T-helper 1 cell treated with Interleukin-12 subunit alpha and Interleukin-12 subunit beta and Interleukin-4 antibody, amounts not matched to agents 30 μg/mL and 1 μg/mL, for 36 hours (primary cell): ENCODE data around the gene PIK3AP1.

Experiments used
- H3K27ac Mint-ChIP-seq: one replicate; pipeline ENCODE4 v1.8.0; 2021; ENCODE audit warnings: mild to moderate bottlenecking, mixed read lengths
- H3K27me3 Mint-ChIP-seq: one replicate; pipeline ENCODE4 v1.8.0; 2021; ENCODE audit warnings: low read depth, mixed read lengths
- H3K36me3 Mint-ChIP-seq: one replicate; pipeline ENCODE4 v1.8.0; 2021; ENCODE audit warnings: low read depth, mixed read lengths
- H3K4me1 Mint-ChIP-seq: one replicate; pipeline ENCODE4 v1.8.0; 2021; ENCODE audit warnings: low read depth, mixed read lengths
- H3K4me3 Mint-ChIP-seq: one replicate; pipeline ENCODE4 v1.8.0; 2021; ENCODE audit warnings: mild to moderate bottlenecking, moderate library complexity, mixed read lengths
- H3K9me3 Mint-ChIP-seq: one replicate; pipeline ENCODE4 v1.8.0; 2021; ENCODE audit warnings: mixed read lengths

The PIK3AP1 gene

DNA sequence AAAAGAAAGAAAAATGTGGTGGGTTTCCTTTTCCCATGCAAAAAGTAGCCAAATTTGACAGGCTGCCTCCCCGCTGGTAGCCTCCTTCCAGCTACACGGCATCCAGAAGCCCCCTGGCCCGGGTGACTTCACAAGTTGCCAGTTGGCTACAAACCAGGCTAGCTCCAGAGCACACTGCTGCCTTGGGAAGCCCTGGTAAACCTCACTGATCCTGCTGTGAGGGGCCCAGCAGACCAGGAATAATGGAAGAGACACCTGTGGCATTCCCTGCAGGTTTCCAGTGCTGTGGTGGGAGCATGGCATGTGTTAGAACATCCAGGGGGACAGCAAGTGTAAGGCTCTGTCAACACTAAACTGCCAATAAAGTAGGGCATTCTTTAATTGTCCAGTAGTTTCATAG is 77.8 kb downstream of the PIK3AP1 start:
- H3K4me1 Mint-ChIP-seq, result peaks cover 14% of the 10 kb centered on the region
- H3K36me3 Mint-ChIP-seq, result no peaks in the 10 kb centered on the region
- no peak overlapping the region for H3K27ac Mint-ChIP-seq
- peaks cover 10% of the 10 kb centered on the region for H3K27me3 Mint-ChIP-seq
- H3K4me3 Mint-ChIP-seq, result no peak overlapping the region
- H3K9me3 Mint-ChIP-seq, result no peaks in the 10 kb centered on the region

DNA sequence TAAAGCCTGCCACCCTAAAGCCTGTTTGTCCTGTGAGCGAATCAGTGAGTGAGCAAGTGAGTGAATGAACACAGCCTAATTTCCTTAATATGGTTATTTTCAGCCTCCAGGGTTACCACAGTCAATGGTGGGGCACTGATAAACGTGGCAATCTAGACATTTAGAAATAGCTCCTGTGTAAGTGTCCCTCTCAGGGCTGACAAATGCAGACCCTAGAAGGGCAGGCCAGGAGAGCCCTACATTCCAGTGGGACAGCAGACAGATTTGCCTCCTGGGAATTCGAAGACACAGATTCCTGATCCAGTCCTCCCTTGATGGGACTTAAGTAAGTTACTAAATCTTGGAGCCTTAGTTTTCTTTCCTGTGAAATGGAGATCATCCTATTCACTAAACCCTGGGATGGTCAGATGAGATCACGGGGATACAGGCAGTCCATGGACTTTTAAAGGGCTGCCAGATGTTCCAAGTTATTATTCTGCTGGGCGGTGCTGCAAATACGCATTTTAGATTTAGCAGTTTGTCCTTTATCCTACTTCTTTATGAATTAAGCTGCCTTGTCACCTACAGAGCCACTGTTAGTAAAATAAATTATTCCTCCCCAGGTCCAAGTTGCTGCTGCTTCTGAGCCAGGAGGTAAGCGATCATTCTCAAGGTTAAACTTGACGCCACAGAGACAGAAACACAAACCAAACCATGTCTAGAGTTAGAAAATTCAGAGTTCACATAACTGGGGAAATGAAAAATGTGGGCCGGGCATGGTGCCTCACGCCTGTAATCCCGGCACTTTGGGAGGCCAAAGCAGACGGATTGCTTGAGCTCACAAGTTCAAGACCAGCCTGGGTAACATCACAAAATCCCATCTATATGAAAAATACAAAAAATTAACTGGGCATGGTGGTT is 78.7 kb downstream of the PIK3AP1 start:
- Mint-ChIP-seq H3K27me3 (peaks cover 10% of the 10 kb centered on the region), H3K27ac (no peak overlapping the region), H3K4me3 (no peak overlapping the region), H3K36me3 (no peaks in the 10 kb centered on the region), H3K9me3 (no peaks in the 10 kb centered on the region), H3K4me1 (peaks cover 5% of the 10 kb centered on the region)

DNA sequence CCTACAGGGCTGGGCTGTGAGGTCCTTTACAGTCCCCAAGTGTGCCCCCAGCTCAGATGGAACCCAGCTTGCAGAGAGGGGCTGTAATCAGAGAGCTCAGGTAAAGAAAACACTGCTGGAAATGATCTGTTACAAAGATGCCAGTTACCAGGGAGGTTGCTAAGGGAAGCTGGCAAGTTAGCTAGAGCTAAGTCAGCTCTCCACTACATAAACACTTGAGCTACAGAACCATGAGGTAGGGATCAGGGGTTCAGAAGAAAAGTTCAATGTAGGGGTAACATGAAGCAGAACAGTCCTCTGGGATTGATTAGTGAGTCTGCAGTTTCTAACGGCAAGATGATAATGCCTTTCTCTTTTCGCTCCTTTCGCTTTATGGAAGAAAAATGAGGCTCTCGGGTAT is 80.4 kb downstream of the PIK3AP1 start:
- H3K36me3 Mint-ChIP-seq, result no peaks in the 10 kb centered on the region
- H3K27me3 Mint-ChIP-seq, result peaks cover 10% of the 10 kb centered on the region
- no peak overlapping the region for H3K27ac Mint-ChIP-seq
- no peaks in the 10 kb centered on the region for H3K4me1 Mint-ChIP-seq
- H3K9me3 Mint-ChIP-seq, result no peaks in the 10 kb centered on the region
- no peak overlapping the region for H3K4me3 Mint-ChIP-seq

DNA sequence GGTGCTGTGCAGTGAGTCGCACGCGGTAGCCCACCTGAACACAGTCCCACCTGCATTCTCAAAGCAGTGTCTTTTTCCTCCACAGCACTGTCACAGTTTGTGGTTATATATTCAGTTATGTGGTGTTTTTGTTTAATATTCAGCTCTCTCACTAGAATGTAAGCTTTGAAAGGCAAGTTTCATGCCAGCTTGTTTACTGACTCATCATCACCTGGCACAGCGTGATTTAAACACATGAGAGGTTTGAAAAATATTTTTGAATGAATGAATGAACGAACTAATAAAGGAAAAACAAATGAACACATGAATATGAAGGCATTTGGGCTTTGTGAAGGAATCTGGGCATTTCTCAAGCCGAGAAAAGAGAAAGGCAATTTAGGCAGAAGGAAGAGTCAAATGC is 81.6 kb downstream of the PIK3AP1 start:
- peaks cover 10% of the 10 kb centered on the region for H3K27me3 Mint-ChIP-seq
- no peaks in the 10 kb centered on the region for H3K4me1 Mint-ChIP-seq
- H3K36me3 Mint-ChIP-seq, result no peaks in the 10 kb centered on the region
- H3K9me3 Mint-ChIP-seq, result no peaks in the 10 kb centered on the region
- H3K27ac Mint-ChIP-seq, result no peak overlapping the region
- H3K4me3 Mint-ChIP-seq, result no peak overlapping the region

DNA sequence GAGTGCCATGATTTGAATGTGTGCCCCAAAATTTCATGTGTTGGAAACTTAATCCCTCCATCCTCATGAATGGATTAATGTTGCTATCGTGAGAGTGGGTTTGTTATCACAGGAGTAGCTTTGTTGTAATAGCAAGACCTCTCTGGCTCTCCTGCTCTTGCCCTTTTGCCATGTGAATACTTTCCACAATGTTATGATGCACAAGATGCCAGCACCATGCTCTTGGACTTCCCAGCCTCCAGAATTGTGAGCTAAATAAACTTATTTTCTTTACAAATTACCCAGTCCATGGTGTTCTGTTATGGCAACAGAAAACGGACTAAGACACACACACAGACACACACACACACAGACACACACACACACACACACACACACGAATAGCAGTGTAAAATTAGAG is 82.2 kb downstream of the PIK3AP1 start:
- Mint-ChIP-seq H3K27ac (no peak overlapping the region), H3K27me3 (peaks cover 10% of the 10 kb centered on the region), H3K4me3 (no peak overlapping the region), H3K9me3 (no peaks in the 10 kb centered on the region), H3K36me3 (no peaks in the 10 kb centered on the region), H3K4me1 (no peaks in the 10 kb centered on the region)

DNA sequence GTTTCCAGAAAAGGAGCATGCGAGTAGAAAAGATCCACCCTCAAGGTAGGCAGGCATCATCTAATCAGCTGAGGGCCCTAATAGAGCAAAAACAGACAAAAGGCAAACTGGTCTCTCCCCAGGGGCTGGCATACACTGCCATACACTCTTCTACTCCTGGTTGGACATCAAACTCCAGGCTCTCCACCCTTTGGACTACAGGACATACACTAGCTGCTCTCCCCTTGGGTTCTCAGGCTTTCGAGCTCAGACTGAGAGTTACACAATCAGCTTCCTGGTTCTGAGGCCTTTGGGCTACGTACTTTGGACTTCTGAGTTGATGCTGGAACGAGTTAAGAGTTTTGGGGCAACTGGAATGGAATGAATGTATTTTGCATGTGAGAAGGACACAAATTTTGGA is 82.6 kb downstream of the PIK3AP1 start:
- H3K27ac Mint-ChIP-seq, result no peak overlapping the region

DNA sequence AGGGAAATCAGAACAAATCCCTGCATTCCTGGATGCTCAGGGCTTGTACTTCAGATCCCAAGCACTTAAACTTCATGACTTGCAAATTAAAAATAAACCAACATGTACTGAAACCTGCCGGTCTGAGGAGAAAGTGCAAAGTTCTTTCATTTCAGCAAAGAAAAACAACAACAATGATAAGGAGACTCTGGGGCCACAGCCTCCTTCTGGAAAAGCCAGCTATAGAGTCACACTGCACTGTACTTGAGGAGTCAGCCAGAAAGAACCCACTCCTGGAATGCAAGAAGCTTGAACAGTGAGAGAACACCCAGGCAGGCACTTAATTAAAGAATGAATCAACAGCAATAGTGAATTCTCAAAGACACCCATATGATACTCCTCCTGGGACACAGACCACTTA is 83.8 kb downstream of the PIK3AP1 start:
- peaks cover 10% of the 10 kb centered on the region for H3K27me3 Mint-ChIP-seq
- no peaks in the 10 kb centered on the region for H3K4me1 Mint-ChIP-seq
- no peaks in the 10 kb centered on the region for H3K9me3 Mint-ChIP-seq
- no peak overlapping the region for H3K4me3 Mint-ChIP-seq
- H3K36me3 Mint-ChIP-seq, result no peaks in the 10 kb centered on the region
- no peak overlapping the region for H3K27ac Mint-ChIP-seq

More for the DNA sequence above, 82.6 kb downstream of the PIK3AP1 start:
- Mint-ChIP-seq H3K9me3 (no peaks in the 10 kb centered on the region), H3K36me3 (no peaks in the 10 kb centered on the region), H3K4me3 (no peak overlapping the region), H3K4me1 (no peaks in the 10 kb centered on the region), H3K27me3 (peaks cover 10% of the 10 kb centered on the region)

DNA sequence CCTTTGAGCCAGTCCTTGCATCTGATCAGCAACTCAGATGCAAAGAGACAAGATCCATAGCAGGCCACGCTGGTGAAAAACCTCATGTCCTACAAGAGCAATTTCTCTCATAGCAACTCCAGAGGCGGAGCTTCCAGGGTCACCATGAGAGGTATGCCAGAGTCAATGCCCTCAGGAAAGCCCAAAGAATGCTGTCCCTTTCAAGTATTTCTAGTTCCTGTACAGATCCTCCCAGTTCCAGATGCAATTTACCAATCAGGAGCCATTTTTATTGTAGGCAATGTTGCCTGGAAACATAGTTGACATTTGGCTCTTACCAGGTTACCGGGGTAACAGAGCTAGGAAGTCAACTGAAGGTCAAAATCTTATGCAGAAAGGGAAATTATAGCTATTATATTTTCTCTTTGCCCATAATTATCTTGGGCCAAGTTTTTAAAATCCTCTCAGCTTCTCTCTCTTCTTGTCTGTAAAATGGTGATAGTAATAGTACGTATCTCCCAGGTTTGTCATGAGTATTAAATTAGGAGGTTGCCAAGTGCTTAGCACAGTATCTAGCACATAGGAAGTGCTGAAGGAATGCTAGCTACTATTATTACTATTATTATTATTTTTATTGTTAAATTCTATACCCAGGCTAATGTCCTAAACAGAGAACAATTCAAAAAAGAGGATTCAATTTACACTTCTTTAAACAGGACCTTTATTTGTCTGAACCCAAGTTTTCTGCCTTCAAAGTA is 87.2 kb downstream of the PIK3AP1 start:
- no peak overlapping the region for H3K4me3 Mint-ChIP-seq
- no peak overlapping the region for H3K27ac Mint-ChIP-seq
- H3K4me1 Mint-ChIP-seq, result no peaks in the 10 kb centered on the region

DNA sequence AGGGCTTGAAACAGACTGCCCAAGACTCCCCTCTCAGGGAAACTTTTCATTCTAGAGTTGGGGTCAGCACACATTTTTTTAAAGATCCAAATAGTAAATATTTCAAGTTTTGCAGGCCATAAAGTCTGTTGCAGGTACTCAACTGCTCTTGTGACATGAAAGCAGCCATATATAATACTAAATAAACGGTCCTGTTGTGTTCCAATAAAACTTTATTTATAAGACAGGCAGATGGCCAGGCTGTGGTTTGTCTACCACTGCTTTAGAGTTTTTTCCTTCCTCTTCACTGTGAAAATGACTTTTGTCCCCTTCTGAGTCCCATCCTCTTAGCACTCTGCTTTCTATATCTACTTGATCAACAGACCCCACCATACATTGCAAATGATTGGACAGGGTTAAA is 93.0 kb downstream of the PIK3AP1 start:
- Mint-ChIP-seq H3K27me3 (no peaks in the 10 kb centered on the region), H3K36me3 (no peaks in the 10 kb centered on the region), H3K27ac (no peak overlapping the region), H3K9me3 (no peaks in the 10 kb centered on the region), H3K4me1 (no peaks in the 10 kb centered on the region), H3K4me3 (no peak overlapping the region)

More for the DNA sequence above, 87.2 kb downstream of the PIK3AP1 start:
- Mint-ChIP-seq H3K27me3 (no peaks in the 10 kb centered on the region), H3K36me3 (no peaks in the 10 kb centered on the region), H3K9me3 (no peaks in the 10 kb centered on the region)

DNA sequence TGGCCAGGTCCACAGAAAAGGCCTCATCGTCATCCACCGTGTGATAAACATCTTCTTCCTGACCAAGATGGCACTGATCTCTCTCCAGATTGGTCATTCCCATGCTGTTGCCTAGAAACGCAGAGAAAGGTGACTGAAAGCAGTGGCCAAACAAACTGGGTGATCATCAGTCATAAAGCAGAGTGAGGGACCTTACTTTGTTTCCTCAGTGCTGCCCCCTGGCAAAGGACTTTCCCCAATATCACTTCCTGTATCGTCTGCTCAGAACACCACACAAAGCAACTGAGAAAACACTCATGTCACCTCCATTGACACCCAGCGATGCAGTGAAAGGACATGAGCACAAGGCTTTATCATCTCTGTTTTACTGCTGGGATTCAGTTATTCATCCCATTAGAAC is 93.5 kb downstream of the PIK3AP1 start:
- Mint-ChIP-seq H3K4me1 (no peaks in the 10 kb centered on the region), H3K9me3 (no peaks in the 10 kb centered on the region), H3K36me3 (no peaks in the 10 kb centered on the region), H3K27me3 (no peaks in the 10 kb centered on the region), H3K27ac (no peak overlapping the region), H3K4me3 (no peak overlapping the region)

DNA sequence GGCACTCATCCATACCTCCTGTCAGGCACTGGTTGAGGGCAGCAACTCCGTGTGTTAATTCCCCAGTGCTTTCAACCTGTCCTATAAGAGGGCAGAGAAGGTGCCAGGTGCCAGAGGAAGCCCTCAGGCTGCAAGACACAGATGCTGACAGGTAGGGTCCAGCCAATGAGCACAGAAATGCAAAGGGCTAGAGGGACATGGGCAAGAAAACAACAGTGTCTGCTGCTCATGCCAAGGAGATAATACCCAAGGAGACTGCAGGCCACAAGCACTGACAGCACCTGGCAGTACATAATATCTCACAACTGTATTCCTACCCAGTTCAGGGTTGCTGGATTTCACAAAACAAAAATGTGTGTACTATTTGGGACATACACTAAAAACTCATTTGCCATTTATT is 95.1 kb downstream of the PIK3AP1 start:
- no peaks in the 10 kb centered on the region for H3K27me3 Mint-ChIP-seq
- no peak overlapping the region for H3K27ac Mint-ChIP-seq
- no peaks in the 10 kb centered on the region for H3K36me3 Mint-ChIP-seq
- H3K9me3 Mint-ChIP-seq, result no peaks in the 10 kb centered on the region
- H3K4me3 Mint-ChIP-seq, result no peak overlapping the region
- no peaks in the 10 kb centered on the region for H3K4me1 Mint-ChIP-seq

DNA sequence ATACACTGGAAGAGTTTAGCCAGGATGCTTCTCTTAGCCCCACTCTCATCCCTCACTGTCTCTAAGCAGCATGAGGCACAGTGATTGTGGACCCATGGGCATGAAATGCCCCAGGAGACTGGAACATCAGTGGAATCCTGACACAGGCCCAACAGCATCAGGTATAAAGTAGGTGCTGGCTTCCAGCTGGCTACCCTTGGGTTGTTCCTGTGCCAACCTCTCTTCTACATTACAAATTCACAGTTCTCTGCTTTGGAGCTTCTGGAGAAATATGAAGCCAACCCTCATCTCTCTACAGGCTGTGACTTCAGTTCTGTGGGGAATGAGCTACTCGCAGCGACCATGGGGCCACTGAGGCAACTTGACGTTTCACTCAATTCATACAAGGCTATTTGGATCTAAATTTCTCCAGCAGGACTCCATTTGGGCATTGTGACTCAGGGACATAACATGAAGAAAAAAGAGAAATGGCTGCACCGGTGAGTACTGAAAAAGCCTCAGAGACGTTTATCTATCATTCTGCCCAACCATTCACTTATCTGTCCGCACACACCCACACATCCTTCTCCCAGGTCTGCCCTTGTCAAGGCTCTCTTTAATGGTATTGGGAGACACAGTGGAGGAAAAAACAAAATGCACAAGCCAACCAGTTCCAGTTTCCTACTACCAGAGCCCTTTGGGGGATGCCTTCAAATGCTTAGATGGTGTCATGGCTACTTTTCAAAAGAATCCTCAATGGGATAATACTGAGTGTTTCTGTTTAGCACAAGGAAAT is 98.1 kb downstream of the PIK3AP1 start:
- H3K27me3 Mint-ChIP-seq, result no peaks in the 10 kb centered on the region
- no peaks in the 10 kb centered on the region for H3K4me1 Mint-ChIP-seq
- no peak overlapping the region for H3K27ac Mint-ChIP-seq
- no peak overlapping the region for H3K4me3 Mint-ChIP-seq
- H3K9me3 Mint-ChIP-seq, result no peaks in the 10 kb centered on the region
- no peaks in the 10 kb centered on the region for H3K36me3 Mint-ChIP-seq

DNA sequence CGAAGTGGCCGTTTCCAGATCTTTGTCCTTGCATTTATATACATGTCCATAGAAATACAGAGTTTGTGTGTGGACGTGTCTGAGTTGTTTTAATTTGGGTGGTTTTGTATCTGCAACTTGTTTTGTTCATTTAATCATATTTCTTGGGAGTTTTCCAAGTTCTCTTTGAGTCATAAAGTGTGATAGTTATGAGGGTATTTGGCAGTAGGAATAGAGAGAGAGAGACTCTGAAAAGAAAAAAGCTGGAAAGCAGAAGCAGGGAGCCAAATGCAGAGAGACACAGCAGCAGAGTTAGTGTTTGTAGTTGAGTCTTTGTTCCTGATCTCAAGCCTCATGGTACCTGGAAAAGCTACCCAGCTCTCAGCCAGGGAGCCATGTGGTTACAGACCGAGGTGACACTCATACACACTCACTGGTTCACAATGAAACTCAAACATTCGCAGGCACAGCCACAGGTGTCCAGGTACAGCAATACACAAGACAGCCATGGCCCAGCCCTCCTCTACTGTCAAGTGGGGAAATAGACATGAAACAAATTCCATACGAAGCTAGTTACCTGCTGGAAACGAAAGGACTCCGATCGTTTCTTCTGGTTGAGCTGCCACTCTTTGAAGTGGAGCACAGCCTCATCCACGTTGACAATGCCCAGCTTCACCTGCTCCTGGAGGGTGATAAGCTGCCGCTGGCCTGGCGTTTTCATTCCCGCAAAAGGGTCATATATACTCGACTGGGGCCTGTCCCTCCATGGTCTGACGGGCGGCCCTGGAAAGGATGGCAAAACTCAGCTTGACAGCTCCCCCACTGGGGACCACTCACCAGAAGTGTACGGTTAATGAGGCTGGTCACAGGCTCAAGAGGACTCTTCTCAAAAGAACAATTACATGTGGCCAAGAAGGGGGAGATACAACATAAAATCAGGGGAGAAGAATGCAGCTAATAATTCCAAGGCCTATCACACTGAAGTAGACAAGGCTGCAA is 100.2 kb downstream of the PIK3AP1 start:
- Mint-ChIP-seq H3K9me3 (no peaks in the 10 kb centered on the region), H3K4me3 (no peak overlapping the region), H3K27me3 (no peaks in the 10 kb centered on the region), H3K36me3 (no peaks in the 10 kb centered on the region), H3K4me1 (no peaks in the 10 kb centered on the region), H3K27ac (no peak overlapping the region)

DNA sequence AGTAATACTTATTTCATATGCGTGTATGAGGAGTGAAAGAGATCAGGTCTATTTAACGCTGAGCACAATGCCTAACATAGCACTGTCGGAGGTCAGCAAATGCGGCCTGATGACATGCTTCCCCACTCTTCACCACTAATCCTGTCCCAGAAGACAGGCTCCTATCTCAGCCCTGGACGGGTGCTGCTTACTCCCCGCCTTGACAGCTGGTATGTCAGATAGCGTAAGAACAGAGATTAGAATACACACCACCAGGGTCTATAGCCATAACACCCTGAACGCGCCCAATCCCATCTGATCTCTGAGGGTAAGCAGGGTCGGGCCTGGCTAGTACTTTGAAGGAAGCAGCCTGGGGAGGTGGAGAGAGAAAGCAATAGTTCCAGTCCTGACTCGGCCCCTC is 101.2 kb downstream of the PIK3AP1 start:
- Mint-ChIP-seq H3K4me1 (no peaks in the 10 kb centered on the region), H3K27me3 (no peaks in the 10 kb centered on the region), H3K9me3 (no peaks in the 10 kb centered on the region), H3K36me3 (no peaks in the 10 kb centered on the region), H3K27ac (no peak overlapping the region), H3K4me3 (no peak overlapping the region)
